Gastrocnemius medialis (tissue), 4 donors: ENCODE results near the gene LMO1.

Experiments used
- POLR2A ChIP-seq, 2 donors: fragments of 450-650 bp; IDR thresholded peaks; one replicate each; pipeline ENCODE4 v1.6.1; 2017; ENCODE audit warnings: antibody characterized with exemption in 2 of 2, mild to moderate bottlenecking in 2 of 2, moderate library complexity in 2 of 2
- TF ChIP-seq, protein P1 (sequence below), 5 experiments: fragments of 450-650 bp in 3 of 5; fragments of 200-600 bp in 2 of 5; sonication (generic) in 2 of 5; IDR thresholded peaks in 4 of 5; conservative IDR thresholded peaks in 1 of 5; 1 replicate in 4 of 5; 2 replicates in 1 of 5; pipeline ENCODE4 v1.5.1; 2016 to 2019; ENCODE audit warnings: antibody characterized with exemption in 5 of 5, mild to moderate bottlenecking in 3 of 5, moderate library complexity in 3 of 5

DNA sequence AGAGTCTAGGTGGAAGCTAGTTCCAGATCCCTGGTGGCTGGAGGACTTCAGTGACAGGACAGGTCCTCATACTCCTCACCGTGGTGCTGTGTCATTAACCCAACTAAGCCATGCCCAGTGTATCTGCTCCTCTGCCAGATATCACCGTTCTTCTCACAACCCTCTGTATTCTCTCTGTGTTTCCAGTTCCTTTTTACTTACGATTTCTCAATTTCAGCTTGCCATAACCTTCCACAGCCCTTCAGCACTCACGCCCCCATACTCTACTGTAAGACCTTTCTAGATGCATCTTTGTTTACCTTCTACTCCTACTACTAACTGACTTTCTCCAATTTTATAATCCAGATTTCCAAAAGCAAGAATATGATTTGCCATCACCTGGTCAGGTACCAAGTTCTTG lies 68.7 kb downstream of the LMO1 start:
- TF ChIP-seq, protein P1, sequence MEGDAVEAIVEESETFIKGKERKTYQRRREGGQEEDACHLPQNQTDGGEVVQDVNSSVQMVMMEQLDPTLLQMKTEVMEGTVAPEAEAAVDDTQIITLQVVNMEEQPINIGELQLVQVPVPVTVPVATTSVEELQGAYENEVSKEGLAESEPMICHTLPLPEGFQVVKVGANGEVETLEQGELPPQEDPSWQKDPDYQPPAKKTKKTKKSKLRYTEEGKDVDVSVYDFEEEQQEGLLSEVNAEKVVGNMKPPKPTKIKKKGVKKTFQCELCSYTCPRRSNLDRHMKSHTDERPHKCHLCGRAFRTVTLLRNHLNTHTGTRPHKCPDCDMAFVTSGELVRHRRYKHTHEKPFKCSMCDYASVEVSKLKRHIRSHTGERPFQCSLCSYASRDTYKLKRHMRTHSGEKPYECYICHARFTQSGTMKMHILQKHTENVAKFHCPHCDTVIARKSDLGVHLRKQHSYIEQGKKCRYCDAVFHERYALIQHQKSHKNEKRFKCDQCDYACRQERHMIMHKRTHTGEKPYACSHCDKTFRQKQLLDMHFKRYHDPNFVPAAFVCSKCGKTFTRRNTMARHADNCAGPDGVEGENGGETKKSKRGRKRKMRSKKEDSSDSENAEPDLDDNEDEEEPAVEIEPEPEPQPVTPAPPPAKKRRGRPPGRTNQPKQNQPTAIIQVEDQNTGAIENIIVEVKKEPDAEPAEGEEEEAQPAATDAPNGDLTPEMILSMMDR (IDR thresholded peaks at IDR 0.05 in 4 of 5, conservative IDR thresholded peaks at IDR 0.05 in 1 of 5), result no peak
- TF ChIP-seq POLR2A (IDR thresholded peaks at IDR 0.05), result no peak
